Measurements from ENCODE around the gene MORN5.

Gene MORN5

GRCh38 chr9:122138560-122139268, 21.0 kb upstream of the MORN5 start:
- no peak for TF ChIP-seq CTCF (IDR thresholded peaks at IDR 0.05; ENCODE audit: low read depth, low read length)

GRCh38 chr9:122140368-122141193, 19.1 kb upstream of the MORN5 start:
- DNase-seq (ENCODE audit: extremely low read depth, low read depth) = no peak
- TF ChIP-seq CTCF (IDR thresholded peaks at IDR 0.05; ENCODE audit: low read depth, low read length) = no peak

More at GRCh38 chr9:122138560-122139268, 21.0 kb upstream of the MORN5 start:
- no peak for DNase-seq (ENCODE audit: extremely low read depth, low read depth)

DNA sequence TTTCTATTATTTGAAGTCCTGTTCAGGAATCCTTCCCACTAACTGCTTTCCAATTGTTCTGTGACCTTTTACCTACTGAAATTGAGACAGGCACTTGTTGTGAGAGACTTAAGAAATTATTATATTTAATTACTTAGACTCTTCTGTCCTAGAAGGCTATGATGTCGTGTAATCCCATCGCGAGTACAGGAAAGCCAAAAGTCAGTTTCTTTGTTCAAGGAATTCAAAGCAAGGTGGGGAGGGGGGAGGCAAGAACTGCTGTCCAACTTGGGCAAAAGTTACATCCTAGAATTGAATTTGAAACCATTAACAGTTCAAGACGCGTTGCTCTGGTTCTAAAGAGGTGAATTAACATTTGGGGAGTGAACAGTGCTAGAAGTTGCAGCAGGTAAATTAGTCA, 18.0 kb upstream of the MORN5 start:
- no peak for DNase-seq (ENCODE audit: extremely low read depth, low read depth)
- no peak for TF ChIP-seq CTCF (IDR thresholded peaks at IDR 0.05; ENCODE audit: low read depth, low read length)

- TF ChIP-seq CTCF (IDR thresholded peaks at IDR 0.05; ENCODE audit: low read depth, low read length) = no peak
These were observed 16.4 kb upstream of the MORN5 start for GRCh38 chr9:122143296-122143695.

GRCh38 chr9:122143876-122144405, 15.8 kb upstream of the MORN5 start:
- no peak for TF ChIP-seq CTCF (IDR thresholded peaks at IDR 0.05; ENCODE audit: low read depth, low read length)
- no peak for DNase-seq (ENCODE audit: extremely low read depth, low read depth)

More at GRCh38 chr9:122143296-122143695, 16.4 kb upstream of the MORN5 start:
- no peak for DNase-seq (ENCODE audit: extremely low read depth, low read depth)

DNA sequence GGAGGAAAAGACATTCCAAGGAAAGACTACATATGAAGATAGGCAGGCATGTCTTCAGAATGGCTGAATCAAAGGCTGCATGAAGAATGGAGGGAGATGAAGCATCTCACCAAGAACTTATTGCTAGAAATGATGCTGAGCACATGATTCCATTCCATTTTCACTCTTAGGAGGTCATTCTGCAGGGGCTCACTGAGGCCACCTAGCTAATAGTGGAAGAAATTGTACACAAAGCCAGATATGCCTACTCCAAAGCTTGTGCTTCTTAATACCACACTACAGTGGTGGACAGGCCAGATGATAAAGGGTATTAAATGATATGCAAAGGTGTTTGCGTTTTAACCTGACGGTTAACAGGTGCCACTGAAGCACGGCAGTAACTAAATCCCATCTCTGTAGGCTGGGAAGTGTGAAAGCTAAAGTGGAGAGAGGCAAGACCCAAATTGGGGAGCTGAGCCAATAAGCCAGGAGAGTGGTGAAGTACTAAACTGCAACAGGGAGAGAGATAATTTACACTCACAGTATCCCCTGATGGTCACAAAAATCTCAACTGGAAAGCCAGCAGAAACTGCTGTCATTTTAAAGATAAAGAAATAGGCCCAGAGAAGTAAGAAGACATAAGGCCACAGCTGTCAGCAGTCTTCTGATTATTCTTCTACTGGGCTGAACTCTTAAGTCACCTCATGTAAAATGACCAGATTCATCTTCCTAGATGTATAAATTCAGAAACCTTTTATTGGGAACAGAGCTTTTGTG, 14.7 kb upstream of the MORN5 start:
- no peak for DNase-seq (ENCODE audit: extremely low read depth, low read depth)
- TF ChIP-seq CTCF (IDR thresholded peaks at IDR 0.05; ENCODE audit: low read depth, low read length) = peak; percentile 24

All from AG09319 (cell line).